ENCODE data around the gene MRPS10. TPM values are rescaled to one million over a fixed set of nuclear protein-coding genes. Genes with fewer than 3 reads are reported as not detected.

The MRPS10 gene
- total and polyA plus RNA-seq, 2 donors (not counting 1 experiment from before 2014, with no cell fraction given), result 10.5 to 26.4 TPM

- Histone ChIP-seq H3K9ac (ENCODE audit: low read length) (no peak overlapping the region), H3K9me3 (ENCODE audit: control extremely low read depth in 1 of 3, control insufficient read depth in 2 of 3, insufficient read depth in 1 of 3, low read length in 2 of 3) (no peaks in the 10 kb centered on the region), H2AFZ (ENCODE audit: insufficient read depth, low read depth, low read length, poor library complexity, severe bottlenecking) (no peak overlapping the region), H3K4me1 (ENCODE audit: control insufficient read depth in 2 of 2, insufficient read depth in 2 of 2, low read length in 2 of 2) (no peaks in the 10 kb centered on the region), H3K27ac (ENCODE audit: low read length in 2 of 2) (no peak overlapping the region), H3K4me3 (ENCODE audit: control extremely low read depth in 1 of 5, extremely low read depth in 1 of 5, insufficient read depth in 1 of 5, low read depth in 2 of 5, low read length in 4 of 5) (no peak overlapping the region), H3K36me3 (replicated peaks in 1 of 2; ENCODE audit: control extremely low read depth in 1 of 2, control insufficient read depth in 1 of 2, extremely low read depth in 1 of 2, insufficient read depth in 2 of 2, low read length in 1 of 2) (no peaks in the 10 kb centered on the region), H3K79me2 (ENCODE audit: control insufficient read depth, insufficient read depth, low read length) (no peaks in the 10 kb centered on the region), H3K4me2 (replicated peaks; ENCODE audit: low read depth, low read length, poor library complexity, severe bottlenecking) (no peak overlapping the region), H4K20me1 (ENCODE audit: control insufficient read depth, insufficient read depth, low read length, poor library complexity, severe bottlenecking) (no peaks in the 10 kb centered on the region), H3K27me3 (replicated peaks in 1 of 4; ENCODE audit: control extremely low read depth in 1 of 4, control insufficient read depth in 3 of 4, insufficient read depth in 4 of 4, low read length in 3 of 4) (peaks cover 0 to 6% (median 0%) of the 10 kb centered on the region in 4 experiments)
- Mint-ChIP-seq H3K27me3 (peaks cover 16% of the 10 kb centered on the region), H3K27ac (no peak overlapping the region), H3K4me3 (no peak overlapping the region), H3K4me1 (no peaks in the 10 kb centered on the region), H3K9me3 (ENCODE audit: insufficient read depth) (no peaks in the 10 kb centered on the region)
- ATAC-seq (ENCODE audit: low read depth), result no peak
- no peak for TF ChIP-seq EZH2 (IDR thresholded peaks at IDR 0.05; ENCODE audit: borderline replicate concordance, insufficient read depth, low read depth, low read length, poor library complexity, severe bottlenecking)
- TF ChIP-seq, protein P1, sequence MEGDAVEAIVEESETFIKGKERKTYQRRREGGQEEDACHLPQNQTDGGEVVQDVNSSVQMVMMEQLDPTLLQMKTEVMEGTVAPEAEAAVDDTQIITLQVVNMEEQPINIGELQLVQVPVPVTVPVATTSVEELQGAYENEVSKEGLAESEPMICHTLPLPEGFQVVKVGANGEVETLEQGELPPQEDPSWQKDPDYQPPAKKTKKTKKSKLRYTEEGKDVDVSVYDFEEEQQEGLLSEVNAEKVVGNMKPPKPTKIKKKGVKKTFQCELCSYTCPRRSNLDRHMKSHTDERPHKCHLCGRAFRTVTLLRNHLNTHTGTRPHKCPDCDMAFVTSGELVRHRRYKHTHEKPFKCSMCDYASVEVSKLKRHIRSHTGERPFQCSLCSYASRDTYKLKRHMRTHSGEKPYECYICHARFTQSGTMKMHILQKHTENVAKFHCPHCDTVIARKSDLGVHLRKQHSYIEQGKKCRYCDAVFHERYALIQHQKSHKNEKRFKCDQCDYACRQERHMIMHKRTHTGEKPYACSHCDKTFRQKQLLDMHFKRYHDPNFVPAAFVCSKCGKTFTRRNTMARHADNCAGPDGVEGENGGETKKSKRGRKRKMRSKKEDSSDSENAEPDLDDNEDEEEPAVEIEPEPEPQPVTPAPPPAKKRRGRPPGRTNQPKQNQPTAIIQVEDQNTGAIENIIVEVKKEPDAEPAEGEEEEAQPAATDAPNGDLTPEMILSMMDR (IDR thresholded peaks at IDR 0.05), result no peak
- intact Hi-C loops (cut with micrococcal nuclease), result no loop called here
- DNase-seq, result no peak
- ChIA-PET CTCF (no interaction called here), POLR2A (no interaction called here)
- 25% methylated on average over 2 of the region's 4 CpGs for WGBS (ENCODE audit: insufficient coverage)
Measured at GRCh38 chr6:42159431-42160024, 58.1 kb downstream of the MRPS10 start.

DNA sequence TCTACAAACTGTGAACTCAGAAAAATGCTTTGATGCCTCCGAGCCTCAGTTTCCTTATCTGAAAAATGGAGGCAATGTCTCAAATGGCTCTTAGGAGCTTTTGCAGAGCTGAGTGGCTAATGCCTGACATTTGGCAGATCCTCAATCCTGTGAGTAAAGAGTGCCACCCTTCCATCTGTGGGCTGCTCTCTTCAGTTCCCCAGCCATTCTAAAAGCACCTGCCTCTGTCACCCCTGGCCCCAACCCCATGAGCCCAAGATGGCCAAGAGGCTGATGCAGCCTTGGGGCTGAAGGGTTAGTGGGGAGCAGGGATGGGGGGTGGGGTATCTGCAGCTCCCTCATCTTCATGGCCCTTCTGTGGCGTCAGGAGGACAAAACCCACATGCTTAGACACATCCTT is 59.0 kb downstream of the MRPS10 start:
- ATAC-seq (ENCODE audit: low read depth) (no peak), DNase-seq (no peak)
- H3K27me3 Mint-ChIP-seq, result peaks cover 16% of the 10 kb centered on the region
- H3K4me3 Mint-ChIP-seq, result no peak overlapping the region
- H3K27me3 ChIP-seq (replicated peaks in 1 of 4; ENCODE audit: control extremely low read depth in 1 of 4, control insufficient read depth in 3 of 4, insufficient read depth in 4 of 4, low read length in 3 of 4), result peaks cover 0 to 6% (median 0%) of the 10 kb centered on the region in 4 experiments
- H3K9me3 ChIP-seq (ENCODE audit: control extremely low read depth in 1 of 3, control insufficient read depth in 2 of 3, insufficient read depth in 1 of 3, low read length in 2 of 3), result no peaks in the 10 kb centered on the region
- H4K20me1 ChIP-seq (ENCODE audit: control insufficient read depth, insufficient read depth, low read length, poor library complexity, severe bottlenecking), result no peaks in the 10 kb centered on the region
- H3K4me3 ChIP-seq (ENCODE audit: control extremely low read depth in 1 of 5, extremely low read depth in 1 of 5, insufficient read depth in 1 of 5, low read depth in 2 of 5, low read length in 4 of 5), result no peak overlapping the region
- ChIA-PET CTCF (no interaction called here), POLR2A (no interaction called here)
- no peaks in the 10 kb centered on the region for H3K4me1 Mint-ChIP-seq
- no peak overlapping the region for H2AFZ ChIP-seq (ENCODE audit: insufficient read depth, low read depth, low read length, poor library complexity, severe bottlenecking)
- H3K27ac Mint-ChIP-seq, result no peak overlapping the region
- H3K4me1 ChIP-seq (ENCODE audit: control insufficient read depth in 2 of 2, insufficient read depth in 2 of 2, low read length in 2 of 2), result no peaks in the 10 kb centered on the region
- no peaks in the 10 kb centered on the region for H3K36me3 ChIP-seq (replicated peaks in 1 of 2; ENCODE audit: control extremely low read depth in 1 of 2, control insufficient read depth in 1 of 2, extremely low read depth in 1 of 2, insufficient read depth in 2 of 2, low read length in 1 of 2)
- intact Hi-C loops (cut with micrococcal nuclease), result no loop called here
- no peak overlapping the region for H3K9ac ChIP-seq (ENCODE audit: low read length)
- TF ChIP-seq, protein P1 (IDR thresholded peaks at IDR 0.05), result no peak
- TF ChIP-seq EZH2 (IDR thresholded peaks at IDR 0.05; ENCODE audit: borderline replicate concordance, insufficient read depth, low read depth, low read length, poor library complexity, severe bottlenecking), result no peak
- H3K9me3 Mint-ChIP-seq (ENCODE audit: insufficient read depth), result no peaks in the 10 kb centered on the region
- no peaks in the 10 kb centered on the region for H3K79me2 ChIP-seq (ENCODE audit: control insufficient read depth, insufficient read depth, low read length)
- no peak overlapping the region for H3K27ac ChIP-seq (ENCODE audit: low read length in 2 of 2)
- no peak overlapping the region for H3K4me2 ChIP-seq (replicated peaks; ENCODE audit: low read depth, low read length, poor library complexity, severe bottlenecking)
- WGBS (ENCODE audit: insufficient coverage), result 100% methylated on average over 1 of the region's 2 CpGs
